Neural cell (in vitro differentiated cells): ENCODE data around the gene ETV6. TPM values are rescaled to one million over a fixed set of nuclear protein-coding genes. Genes with fewer than 3 reads are reported as not detected.

Experiments
- H2AFZ ChIP-seq: fragments of 200-600, 300-800 bp; sonication (generic), shearing (Covaris generic); 2 replicates; pipeline ENCODE4 v1.6.0; 2014; ENCODE audit warnings: low read depth, mild to moderate bottlenecking, antibody characterized with exemption, low read length, moderate library complexity
- H3F3A ChIP-seq: fragments of 200-600 bp; shearing (Covaris generic); 2 replicates; pipeline ENCODE4 v1.6.1; 2016; ENCODE audit warnings: mild to moderate bottlenecking, moderate library complexity, mixed read lengths, antibody characterized with exemption, low read length; ENCODE audit not compliant: insufficient read depth, poor library complexity, severe bottlenecking
- H3K27ac ChIP-seq: fragments of 200-600, 300-800 bp; sonication (generic), shearing (Covaris generic); 2 replicates; pipeline ENCODE4 v1.5.1; 2014; ENCODE audit warnings: mild to moderate bottlenecking, low read length, moderate library complexity
- H3K27me3 ChIP-seq: fragments of 300-800, 200-600 bp; sonication (generic), shearing (Covaris generic); 2 replicates; pipeline ENCODE4 v1.6.0; 2014; ENCODE audit warnings: mild to moderate bottlenecking, low read depth, low read length, moderate library complexity; ENCODE audit not compliant: insufficient read depth
- H3K36me3 ChIP-seq: fragments of 300-800, 200-600 bp; sonication (generic), shearing (Covaris generic); 2 replicates; pipeline ENCODE4 v1.5.1; 2014; ENCODE audit warnings: mild to moderate bottlenecking, antibody characterized with exemption, low read length, moderate library complexity; ENCODE audit not compliant: insufficient read depth
- H3K4me2 ChIP-seq: fragments of 300-800, 200-600 bp; sonication (generic), shearing (Covaris generic); 2 replicates; pipeline ENCODE4 v1.6.0; 2014; ENCODE audit warnings: mild to moderate bottlenecking, low read length
- H3K4me3 ChIP-seq: fragments of 300-800, 200-600 bp; sonication (generic), shearing (Covaris generic); 2 replicates; pipeline ENCODE4 v1.5.1; 2014; ENCODE audit warnings: mild to moderate bottlenecking, low read length, moderate library complexity
- H3K79me2 ChIP-seq: fragments of 200-600 bp; shearing (Covaris generic); replicated peaks from 2 replicates; pipeline ENCODE4 v1.6.0; 2014; ENCODE audit warnings: mild to moderate bottlenecking, low read length, moderate library complexity; ENCODE audit not compliant: insufficient read depth
- H3K9ac ChIP-seq: fragments of 300-800, 200-600 bp; sonication (generic), shearing (Covaris generic); 2 replicates; pipeline ENCODE4 v1.6.1; 2016; ENCODE audit warnings: mild to moderate bottlenecking, low read length, mixed read lengths
- H3K9me2 ChIP-seq: fragments of 200-600 bp; shearing (Covaris generic); 2 replicates; pipeline ENCODE4 v1.6.1; 2016; ENCODE audit warnings: mild to moderate bottlenecking, low read length, mixed read lengths; ENCODE audit not compliant: insufficient read depth
- H3K9me3 ChIP-seq: fragments of 200-600, 300-800 bp; sonication (generic), shearing (Covaris generic); 2 replicates; pipeline ENCODE4 v1.6.1; 2016; ENCODE audit warnings: mild to moderate bottlenecking, mixed run types, low read length, moderate library complexity, mixed read lengths
- H4K20me1 ChIP-seq: fragments of 200-600 bp; shearing (Covaris generic); 2 replicates; pipeline ENCODE4 v1.6.1; 2016; ENCODE audit warnings: mild to moderate bottlenecking, mixed run types; ENCODE audit not compliant: insufficient read depth
- EZH2 ChIP-seq: fragments of 200-600, 300-800 bp; shearing (Covaris generic), sonication (generic); IDR thresholded peaks from 2 replicates; pipeline ENCODE4 v1.6.1; 2014; ENCODE audit warnings: antibody characterized with exemption, low read length, borderline replicate concordance, mild to moderate bottlenecking; ENCODE audit not compliant: insufficient read depth, poor library complexity, severe bottlenecking
- MXI1 ChIP-seq: fragments of 450-650 bp; conservative IDR thresholded peaks from 2 replicates; pipeline ENCODE4 v1.6.1; 2014; ENCODE audit warnings: antibody characterized with exemption, mild to moderate bottlenecking; ENCODE audit not compliant: poor library complexity, severe bottlenecking
- POLR2AphosphoS5 ChIP-seq: IDR thresholded peaks from 2 replicates; pipeline ENCODE4 v1.6.1; 2012
- RAD21 ChIP-seq: fragments of 450-650 bp; conservative IDR thresholded peaks from 2 replicates; pipeline ENCODE4 v1.6.1; 2014; ENCODE audit warnings: antibody characterized with exemption, mild to moderate bottlenecking, moderate library complexity
- SMC3 ChIP-seq: fragments of 450-650 bp; conservative IDR thresholded peaks from 2 replicates; pipeline ENCODE4 v1.6.1; 2014; ENCODE audit warnings: antibody characterized with exemption, mild to moderate bottlenecking, moderate library complexity; ENCODE audit not compliant: poor library complexity
- TAF1 ChIP-seq: IDR thresholded peaks from 2 replicates; pipeline ENCODE4 v1.6.1; 2012; ENCODE audit warnings: low read depth
- polyA plus RNA-seq: library from polyadenylated mRNA; depleted of rRNA; stranded (reverse); fragments of >200 nt; gene quantifications from 2 replicates; pipeline ENCODE4 v1.2.3, GENCODE V29; 2014
- TF ChIP-seq, protein P1 (sequence below): IDR thresholded peaks from 2 replicates; pipeline ENCODE4 v1.6.1; 2012; ENCODE audit warnings: borderline replicate concordance
- TF ChIP-seq, protein P2 (sequence below): fragments of 450-650 bp; IDR thresholded peaks from 2 replicates; pipeline ENCODE4 v1.5.1; 2014; ENCODE audit warnings: antibody characterized with exemption, mild to moderate bottlenecking, moderate library complexity; ENCODE audit not compliant: poor library complexity, severe bottlenecking

The ETV6 gene
- polyA plus RNA-seq, 1 donor from 2014 or later: 1.6 TPM

DNA sequence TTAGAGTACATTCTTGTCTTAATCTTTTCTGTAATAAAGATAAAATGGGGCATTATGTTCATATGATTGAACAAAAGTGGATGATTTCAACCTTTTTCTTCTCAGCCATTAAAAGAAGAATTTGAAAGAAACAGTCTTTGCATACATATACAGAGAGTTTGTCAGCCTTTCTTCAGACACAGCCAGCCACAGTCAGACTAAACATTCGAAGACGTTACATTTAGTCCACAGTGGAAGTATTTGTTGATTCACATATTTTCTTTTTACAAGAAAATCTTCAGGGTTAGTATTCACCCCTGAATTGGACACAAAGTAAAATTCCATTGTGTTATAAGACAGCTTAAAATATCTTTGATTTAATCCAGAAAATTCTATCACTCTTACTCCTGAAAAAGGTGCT lies 36.2 kb downstream of the ETV6 start:
- TF ChIP-seq POLR2AphosphoS5 (no peak), SMC3 (no peak), TAF1 (no peak), RAD21 (no peak)
- TF ChIP-seq, protein P1, sequence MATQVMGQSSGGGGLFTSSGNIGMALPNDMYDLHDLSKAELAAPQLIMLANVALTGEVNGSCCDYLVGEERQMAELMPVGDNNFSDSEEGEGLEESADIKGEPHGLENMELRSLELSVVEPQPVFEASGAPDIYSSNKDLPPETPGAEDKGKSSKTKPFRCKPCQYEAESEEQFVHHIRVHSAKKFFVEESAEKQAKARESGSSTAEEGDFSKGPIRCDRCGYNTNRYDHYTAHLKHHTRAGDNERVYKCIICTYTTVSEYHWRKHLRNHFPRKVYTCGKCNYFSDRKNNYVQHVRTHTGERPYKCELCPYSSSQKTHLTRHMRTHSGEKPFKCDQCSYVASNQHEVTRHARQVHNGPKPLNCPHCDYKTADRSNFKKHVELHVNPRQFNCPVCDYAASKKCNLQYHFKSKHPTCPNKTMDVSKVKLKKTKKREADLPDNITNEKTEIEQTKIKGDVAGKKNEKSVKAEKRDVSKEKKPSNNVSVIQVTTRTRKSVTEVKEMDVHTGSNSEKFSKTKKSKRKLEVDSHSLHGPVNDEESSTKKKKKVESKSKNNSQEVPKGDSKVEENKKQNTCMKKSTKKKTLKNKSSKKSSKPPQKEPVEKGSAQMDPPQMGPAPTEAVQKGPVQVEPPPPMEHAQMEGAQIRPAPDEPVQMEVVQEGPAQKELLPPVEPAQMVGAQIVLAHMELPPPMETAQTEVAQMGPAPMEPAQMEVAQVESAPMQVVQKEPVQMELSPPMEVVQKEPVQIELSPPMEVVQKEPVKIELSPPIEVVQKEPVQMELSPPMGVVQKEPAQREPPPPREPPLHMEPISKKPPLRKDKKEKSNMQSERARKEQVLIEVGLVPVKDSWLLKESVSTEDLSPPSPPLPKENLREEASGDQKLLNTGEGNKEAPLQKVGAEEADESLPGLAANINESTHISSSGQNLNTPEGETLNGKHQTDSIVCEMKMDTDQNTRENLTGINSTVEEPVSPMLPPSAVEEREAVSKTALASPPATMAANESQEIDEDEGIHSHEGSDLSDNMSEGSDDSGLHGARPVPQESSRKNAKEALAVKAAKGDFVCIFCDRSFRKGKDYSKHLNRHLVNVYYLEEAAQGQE: no peak
- H3K4me2 ChIP-seq: no peak overlapping the region
- H2AFZ ChIP-seq: no peak overlapping the region
- no peak overlapping the region for H3K9ac ChIP-seq
- H3K9me3 ChIP-seq: no peaks in the 10 kb centered on the region
- H3K79me2 ChIP-seq: no peaks in the 10 kb centered on the region
- H3K27ac ChIP-seq: no peak overlapping the region
- H3K9me2 ChIP-seq: no peaks in the 10 kb centered on the region
- H3F3A ChIP-seq: no peaks in the 10 kb centered on the region
- no peak overlapping the region for H3K4me3 ChIP-seq
- H3K36me3 ChIP-seq: no peaks in the 10 kb centered on the region
- H3K27me3 ChIP-seq: no peaks in the 10 kb centered on the region
- H4K20me1 ChIP-seq: no peaks in the 10 kb centered on the region

DNA sequence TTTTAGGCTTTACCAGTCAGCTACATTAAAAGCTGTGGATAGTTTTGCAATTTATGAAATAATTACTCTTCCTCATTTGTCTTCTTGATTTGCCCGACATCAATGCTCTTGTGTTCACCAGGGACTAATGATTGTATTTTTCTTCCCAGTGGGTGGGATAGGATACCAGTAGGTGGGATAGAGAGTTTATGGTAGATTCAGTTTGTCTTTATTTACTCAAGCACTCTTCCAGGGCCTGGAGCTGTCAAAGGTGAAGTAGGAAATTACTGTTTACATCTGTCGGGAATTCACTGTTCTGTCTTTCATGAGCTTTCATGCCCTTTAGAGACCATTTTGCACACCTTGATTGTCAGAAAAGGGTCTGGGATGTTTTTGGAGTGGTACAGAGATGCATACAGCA lies 36.6 kb downstream of the ETV6 start:
- Histone ChIP-seq H3K9me2 (no peaks in the 10 kb centered on the region), H3K4me3 (no peak overlapping the region), H4K20me1 (no peaks in the 10 kb centered on the region), H3K4me2 (no peak overlapping the region), H3K27me3 (no peaks in the 10 kb centered on the region), H3K27ac (no peak overlapping the region), H3K9ac (no peak overlapping the region), H3F3A (no peaks in the 10 kb centered on the region), H3K36me3 (no peaks in the 10 kb centered on the region), H3K79me2 (no peaks in the 10 kb centered on the region), H3K9me3 (no peaks in the 10 kb centered on the region), H2AFZ (no peak overlapping the region)
- TF ChIP-seq MXI1: no peak
- TF ChIP-seq, protein P1: no peak
- no peak for TF ChIP-seq EZH2
- TF ChIP-seq, protein P2, sequence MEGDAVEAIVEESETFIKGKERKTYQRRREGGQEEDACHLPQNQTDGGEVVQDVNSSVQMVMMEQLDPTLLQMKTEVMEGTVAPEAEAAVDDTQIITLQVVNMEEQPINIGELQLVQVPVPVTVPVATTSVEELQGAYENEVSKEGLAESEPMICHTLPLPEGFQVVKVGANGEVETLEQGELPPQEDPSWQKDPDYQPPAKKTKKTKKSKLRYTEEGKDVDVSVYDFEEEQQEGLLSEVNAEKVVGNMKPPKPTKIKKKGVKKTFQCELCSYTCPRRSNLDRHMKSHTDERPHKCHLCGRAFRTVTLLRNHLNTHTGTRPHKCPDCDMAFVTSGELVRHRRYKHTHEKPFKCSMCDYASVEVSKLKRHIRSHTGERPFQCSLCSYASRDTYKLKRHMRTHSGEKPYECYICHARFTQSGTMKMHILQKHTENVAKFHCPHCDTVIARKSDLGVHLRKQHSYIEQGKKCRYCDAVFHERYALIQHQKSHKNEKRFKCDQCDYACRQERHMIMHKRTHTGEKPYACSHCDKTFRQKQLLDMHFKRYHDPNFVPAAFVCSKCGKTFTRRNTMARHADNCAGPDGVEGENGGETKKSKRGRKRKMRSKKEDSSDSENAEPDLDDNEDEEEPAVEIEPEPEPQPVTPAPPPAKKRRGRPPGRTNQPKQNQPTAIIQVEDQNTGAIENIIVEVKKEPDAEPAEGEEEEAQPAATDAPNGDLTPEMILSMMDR: peak; percentile 14
- TF ChIP-seq SMC3: no peak
- TF ChIP-seq RAD21: no peak
- TF ChIP-seq POLR2AphosphoS5: peak; percentile 63
